Vagina (tissue), 2 donors: ENCODE results near the gene STXBP1. TPM values are rescaled to one million over a fixed set of nuclear protein-coding genes. Genes with fewer than 3 reads are reported as not detected.
A peak's percentile ranks its signal among the peaks of the same experiment; 100 is the strongest.

ENCODE experiments used
- DNase-seq, 2 donors: peaks; one replicate each; pipeline ENCODE4 v3.0.0-alpha.2; 2017; ENCODE audit errors: extremely low spot score in 2 of 2
- H3K27ac ChIP-seq: fragments of 200-600 bp; sonication (generic); one replicate; pipeline ENCODE4 v1.5.1; 2019
- H3K27me3 ChIP-seq: fragments of 200-600 bp; sonication (generic); one replicate; pipeline ENCODE4 v1.5.1; 2019
- H3K36me3 ChIP-seq, 2 donors: fragments of 200-600 bp; sonication (generic); one replicate each; pipeline ENCODE4 v1.5.1; 2017 to 2019
- H3K4me1 ChIP-seq: fragments of 200-600 bp; sonication (generic); one replicate; pipeline ENCODE4 v1.5.1; 2019
- H3K4me3 ChIP-seq, 2 donors: fragments of 200-600 bp; sonication (generic); 1 replicate in 1 of 2; 2 replicates in 1 of 2; pipeline ENCODE4 v1.5.1; 2016 to 2019
- H3K9me3 ChIP-seq: fragments of 200-600 bp; sonication (generic); one replicate; pipeline ENCODE4 v1.5.1; 2019
- POLR2A ChIP-seq, 2 donors: fragments of 450-650 bp; IDR thresholded peaks; one replicate each; pipeline ENCODE4 v1.6.1; 2017; ENCODE audit warnings: antibody characterized with exemption in 2 of 2, mild to moderate bottlenecking in 2 of 2, moderate library complexity in 2 of 2
- POLR2AphosphoS5 ChIP-seq, 2 donors: sonication (generic); formaldehyde crosslinking; IDR thresholded peaks; one replicate each; pipeline ENCODE4 v1.9.0; 2017; ENCODE audit warnings: antibody characterized with exemption in 2 of 2, mild to moderate bottlenecking in 2 of 2, low read depth in 1 of 2; ENCODE audit not compliant: insufficient read depth in 1 of 2
- intact Hi-C: fragments of 100-400 bp; cut with DNase I; formaldehyde crosslinking; loops from one replicate; pipeline ENCODE4 v1.15.1; 2023
- total RNA-seq: library from RNA; depleted of rRNA; stranded (reverse); fragments of >200 nt; gene quantifications from one replicate; pipeline ENCODE4 v1.2.3, GENCODE V29; 2016
- TF ChIP-seq, protein P1 (sequence below), 3 experiments: fragments of 450-650 bp in 2 of 3; fragments of 200-600 bp in 1 of 3; sonication (generic) in 1 of 3; IDR thresholded peaks; one replicate each; pipeline ENCODE4 v1.5.1; 2017 to 2019; ENCODE audit warnings: antibody characterized with exemption in 3 of 3, mild to moderate bottlenecking in 2 of 3, moderate library complexity in 2 of 3

The STXBP1 gene
- total RNA-seq, 1 donor from 2014 or later, result 56.2 TPM

DNA sequence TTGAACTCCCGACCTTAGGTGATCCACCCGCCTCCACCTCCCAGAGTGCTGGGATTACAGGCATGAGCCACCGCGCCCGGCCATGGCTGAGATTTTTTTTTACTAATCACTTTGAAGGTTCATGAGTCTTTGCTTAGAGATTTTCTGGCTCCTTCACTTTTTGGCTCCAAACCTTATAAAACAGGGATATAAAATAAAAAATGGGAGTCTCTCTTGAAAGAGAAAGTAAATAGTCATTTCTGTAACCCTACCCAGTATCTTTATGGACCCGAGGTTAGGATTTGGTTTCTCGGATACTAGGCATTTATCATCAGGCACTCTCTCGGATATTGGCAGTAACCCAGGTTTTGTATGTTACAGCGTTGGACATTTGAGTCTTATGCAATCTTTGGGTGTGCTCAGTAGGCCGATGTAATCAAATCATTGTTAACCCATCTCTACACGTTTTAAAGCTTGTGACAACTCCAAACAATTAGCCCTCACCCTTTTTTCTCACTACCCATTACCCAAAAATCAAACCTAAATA lies 25.3 kb downstream of the STXBP1 start:
- no peak for DNase-seq
- H3K27ac ChIP-seq, result peak overlapping the region; percentile 64
- no peaks in the 10 kb centered on the region for H3K36me3 ChIP-seq
- peak overlapping the region in 1 of 2 donors; percentile 11 for H3K4me3 ChIP-seq
- intact Hi-C loops, result no loop called here
- peaks cover 10% of the 10 kb centered on the region for H3K4me1 ChIP-seq
- peak; percentile 25 to 79 for TF ChIP-seq POLR2AphosphoS5 (IDR thresholded peaks at IDR 0.05; ENCODE audit: insufficient read depth in 1 of 2, low read depth in 1 of 2)
- TF ChIP-seq, protein P1, sequence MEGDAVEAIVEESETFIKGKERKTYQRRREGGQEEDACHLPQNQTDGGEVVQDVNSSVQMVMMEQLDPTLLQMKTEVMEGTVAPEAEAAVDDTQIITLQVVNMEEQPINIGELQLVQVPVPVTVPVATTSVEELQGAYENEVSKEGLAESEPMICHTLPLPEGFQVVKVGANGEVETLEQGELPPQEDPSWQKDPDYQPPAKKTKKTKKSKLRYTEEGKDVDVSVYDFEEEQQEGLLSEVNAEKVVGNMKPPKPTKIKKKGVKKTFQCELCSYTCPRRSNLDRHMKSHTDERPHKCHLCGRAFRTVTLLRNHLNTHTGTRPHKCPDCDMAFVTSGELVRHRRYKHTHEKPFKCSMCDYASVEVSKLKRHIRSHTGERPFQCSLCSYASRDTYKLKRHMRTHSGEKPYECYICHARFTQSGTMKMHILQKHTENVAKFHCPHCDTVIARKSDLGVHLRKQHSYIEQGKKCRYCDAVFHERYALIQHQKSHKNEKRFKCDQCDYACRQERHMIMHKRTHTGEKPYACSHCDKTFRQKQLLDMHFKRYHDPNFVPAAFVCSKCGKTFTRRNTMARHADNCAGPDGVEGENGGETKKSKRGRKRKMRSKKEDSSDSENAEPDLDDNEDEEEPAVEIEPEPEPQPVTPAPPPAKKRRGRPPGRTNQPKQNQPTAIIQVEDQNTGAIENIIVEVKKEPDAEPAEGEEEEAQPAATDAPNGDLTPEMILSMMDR (IDR thresholded peaks at IDR 0.05), result no peak
- H3K9me3 ChIP-seq, result no peaks in the 10 kb centered on the region
- H3K27me3 ChIP-seq, result no peaks in the 10 kb centered on the region

DNA sequence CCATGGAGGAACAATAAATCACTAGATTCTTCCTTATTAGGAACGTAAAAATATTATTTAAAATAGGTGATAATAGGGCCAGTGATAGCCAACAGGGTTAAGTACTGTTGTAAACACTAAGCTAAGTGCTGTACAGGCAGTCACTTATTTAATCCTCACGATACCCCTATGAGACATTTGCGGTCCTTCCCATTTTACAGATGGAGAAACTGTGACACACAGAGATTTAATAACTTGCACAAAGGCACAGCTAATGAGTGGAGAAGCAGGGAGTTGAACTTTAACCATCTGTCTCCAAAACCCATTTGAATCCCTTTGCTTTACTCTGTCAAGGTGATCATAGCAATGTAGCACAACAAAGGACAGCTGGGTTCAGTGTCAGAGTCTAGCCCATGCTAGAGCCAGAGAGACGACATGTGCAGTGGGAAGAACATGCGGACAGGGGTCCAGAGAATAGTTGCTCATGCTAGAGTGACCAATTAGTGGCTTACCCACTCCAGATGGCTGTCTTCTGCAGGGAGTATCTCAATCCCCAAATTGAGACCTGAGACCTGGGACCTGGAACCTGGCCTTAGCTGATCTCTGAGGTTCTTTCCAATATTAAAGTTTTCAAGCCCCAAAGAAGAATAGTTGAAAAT lies 28.9 kb downstream of the STXBP1 start:
- Histone ChIP-seq H3K4me1 (peaks cover 6% of the 10 kb centered on the region), H3K9me3 (no peaks in the 10 kb centered on the region), H3K36me3 (no peaks in the 10 kb centered on the region), H3K4me3 (no peak overlapping the region), H3K27ac (no peak overlapping the region), H3K27me3 (no peaks in the 10 kb centered on the region)
- no peak for DNase-seq
- intact Hi-C loops, result no loop called here
- TF ChIP-seq POLR2AphosphoS5 (IDR thresholded peaks at IDR 0.05; ENCODE audit: insufficient read depth in 1 of 2, low read depth in 1 of 2) (no peak), POLR2A (IDR thresholded peaks at IDR 0.05) (no peak)
- TF ChIP-seq, protein P1 (IDR thresholded peaks at IDR 0.05), result no peak

DNA sequence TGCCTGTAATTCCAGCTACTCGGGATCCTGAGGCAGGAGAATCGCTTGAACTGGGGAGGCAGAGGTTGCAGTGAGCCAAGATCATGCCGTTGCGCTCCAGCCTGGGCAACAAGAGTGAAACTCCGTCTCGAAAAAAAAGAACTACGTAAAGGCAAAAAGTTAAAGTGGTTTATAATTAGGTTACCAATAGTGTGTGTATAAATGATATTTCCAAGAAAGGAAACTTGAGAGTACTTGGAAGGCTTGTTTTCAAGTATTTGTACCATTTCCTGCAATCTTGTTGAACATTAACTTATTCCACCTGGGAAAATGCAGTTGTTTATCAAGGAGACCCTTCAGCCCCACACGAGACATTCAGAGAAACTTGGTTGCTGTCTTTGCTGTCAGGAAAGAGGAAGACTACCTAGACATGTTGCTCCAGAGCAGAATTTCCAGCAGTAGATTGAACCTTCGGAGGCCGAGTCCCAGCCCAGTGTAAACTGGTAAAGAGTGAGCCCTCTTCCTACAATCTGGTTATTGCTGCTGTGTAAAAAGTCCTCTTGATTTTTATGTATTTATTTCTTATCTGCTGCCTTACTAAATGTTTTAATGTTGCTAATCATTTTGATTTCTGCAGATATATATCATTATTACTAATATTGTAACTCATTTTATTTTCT lies 30.1 kb downstream of the STXBP1 start:
- H3K4me3 ChIP-seq, result no peak overlapping the region
- no peaks in the 10 kb centered on the region for H3K36me3 ChIP-seq
- TF ChIP-seq, protein P1 (IDR thresholded peaks at IDR 0.05), result no peak
- TF ChIP-seq POLR2AphosphoS5 (IDR thresholded peaks at IDR 0.05; ENCODE audit: insufficient read depth in 1 of 2, low read depth in 1 of 2), result no peak
- no peak for TF ChIP-seq POLR2A (IDR thresholded peaks at IDR 0.05)
- intact Hi-C loops, result no loop called here
- no peak for DNase-seq
- H3K27me3 ChIP-seq, result no peaks in the 10 kb centered on the region
- H3K4me1 ChIP-seq, result peaks cover 6% of the 10 kb centered on the region
- peak overlapping the region; percentile 37 for H3K27ac ChIP-seq
- no peaks in the 10 kb centered on the region for H3K9me3 ChIP-seq

DNA sequence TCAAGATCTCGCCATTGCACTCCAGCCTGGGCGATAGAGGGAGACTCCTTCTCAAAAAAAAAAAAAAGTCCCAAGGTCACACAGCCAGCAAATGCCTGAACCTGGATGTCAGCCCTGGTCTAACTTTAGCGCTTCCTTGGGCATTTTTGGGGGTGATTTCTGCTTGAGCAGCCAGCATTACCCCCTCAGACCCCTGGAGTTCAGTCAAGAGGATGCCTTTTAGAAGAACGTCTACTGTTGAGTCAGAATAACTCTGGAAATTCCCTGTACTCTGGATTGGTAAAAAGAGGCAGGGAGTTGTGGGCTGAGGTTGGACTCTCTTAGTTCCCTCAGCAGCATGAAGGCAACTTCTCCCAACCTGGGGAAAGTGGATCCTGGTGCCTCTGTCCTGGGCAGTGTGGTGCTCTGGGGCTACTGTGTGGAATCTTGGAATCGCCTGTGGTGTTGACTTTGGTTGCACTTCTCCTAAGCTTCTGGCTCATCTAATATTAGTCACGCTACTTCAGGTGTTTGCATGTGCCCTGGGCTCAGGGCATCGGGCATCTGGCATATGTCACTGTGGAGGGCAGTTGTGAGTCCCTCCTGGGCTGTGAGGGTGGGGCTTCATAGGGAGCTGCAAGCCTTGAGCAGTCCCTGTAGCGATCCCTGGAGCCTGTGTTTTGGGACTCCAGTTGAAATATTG lies 32.2 kb downstream of the STXBP1 start:
- H3K9me3 ChIP-seq, result no peaks in the 10 kb centered on the region
- H3K36me3 ChIP-seq, result no peaks in the 10 kb centered on the region
- H3K27ac ChIP-seq, result no peak overlapping the region
- H3K27me3 ChIP-seq, result no peaks in the 10 kb centered on the region
- H3K4me3 ChIP-seq, result no peak overlapping the region
- intact Hi-C loops, result no loop called here
- TF ChIP-seq POLR2AphosphoS5 (IDR thresholded peaks at IDR 0.05; ENCODE audit: insufficient read depth in 1 of 2, low read depth in 1 of 2), result no peak
- TF ChIP-seq, protein P1 (IDR thresholded peaks at IDR 0.05), result no peak
- TF ChIP-seq POLR2A (IDR thresholded peaks at IDR 0.05), result no peak
- peaks cover 6% of the 10 kb centered on the region for H3K4me1 ChIP-seq
- DNase-seq, result no peak
